ENCODE data around the gene ABCB6. TPM values are rescaled to one million over a fixed set of nuclear protein-coding genes. Genes with fewer than 3 reads are reported as not detected.
"Not testable (repeated sequence)": the region's sequence is repeated elsewhere in the genome, so short reads cannot be mapped to it uniquely, and the experiment has no call there.

ABCB6 gene
- total RNA-seq = 10 to 100 TPM; 16.9 to 33.1 (median 18.6) TPM

GRCh38 chr2:219218732-219219701, at the start of gene ABCB6:
ABCB6 (minus strand) TSS chr2:219218958; CDS start chr2:219218673, 285 bp downstream.
- peak within 1 kb of the TSS; percentile 26 for H3K4me3 ChIP-seq (ENCODE audit: low read depth, poor library complexity, severe bottlenecking)
- WGBS, 2 donors = 10 to 21% methylated on average over 36 to 70 of the region's 71 CpGs
- intact Hi-C loops (cut with DNase I; ENCODE audit: low total_unique reads) = no loop called here
- no peak for TF ChIP-seq POLR2A (IDR thresholded peaks at IDR 0.05)
- TF ChIP-seq, protein P1, sequence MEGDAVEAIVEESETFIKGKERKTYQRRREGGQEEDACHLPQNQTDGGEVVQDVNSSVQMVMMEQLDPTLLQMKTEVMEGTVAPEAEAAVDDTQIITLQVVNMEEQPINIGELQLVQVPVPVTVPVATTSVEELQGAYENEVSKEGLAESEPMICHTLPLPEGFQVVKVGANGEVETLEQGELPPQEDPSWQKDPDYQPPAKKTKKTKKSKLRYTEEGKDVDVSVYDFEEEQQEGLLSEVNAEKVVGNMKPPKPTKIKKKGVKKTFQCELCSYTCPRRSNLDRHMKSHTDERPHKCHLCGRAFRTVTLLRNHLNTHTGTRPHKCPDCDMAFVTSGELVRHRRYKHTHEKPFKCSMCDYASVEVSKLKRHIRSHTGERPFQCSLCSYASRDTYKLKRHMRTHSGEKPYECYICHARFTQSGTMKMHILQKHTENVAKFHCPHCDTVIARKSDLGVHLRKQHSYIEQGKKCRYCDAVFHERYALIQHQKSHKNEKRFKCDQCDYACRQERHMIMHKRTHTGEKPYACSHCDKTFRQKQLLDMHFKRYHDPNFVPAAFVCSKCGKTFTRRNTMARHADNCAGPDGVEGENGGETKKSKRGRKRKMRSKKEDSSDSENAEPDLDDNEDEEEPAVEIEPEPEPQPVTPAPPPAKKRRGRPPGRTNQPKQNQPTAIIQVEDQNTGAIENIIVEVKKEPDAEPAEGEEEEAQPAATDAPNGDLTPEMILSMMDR (IDR thresholded peaks at IDR 0.05) = no peak
- peak; percentile 97 to 99 for DNase-seq (ENCODE audit: low spot score in 2 of 2)

DNA sequence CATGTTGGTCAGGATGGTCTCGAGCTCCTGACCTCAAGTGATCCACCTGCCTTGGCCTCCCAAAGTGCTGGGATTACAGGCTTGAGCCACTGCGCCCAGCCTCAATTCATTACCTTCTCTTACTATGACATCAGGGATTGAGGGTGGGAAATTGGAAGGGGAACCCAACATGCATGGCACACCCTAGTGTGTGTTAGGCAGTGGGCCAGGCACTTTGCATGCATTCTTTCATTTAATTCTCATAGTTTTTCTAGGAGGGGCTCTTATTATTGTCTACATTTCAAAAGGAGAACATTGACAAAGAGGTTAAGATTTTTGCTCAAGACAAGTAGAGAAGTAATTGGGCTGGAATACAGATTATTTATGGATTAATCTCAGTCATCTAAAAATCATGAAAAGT, 49.5 kb upstream of the ABCB6 start:
- TF ChIP-seq, protein P1 (IDR thresholded peaks at IDR 0.05) = no peak
- no peak for TF ChIP-seq POLR2A (IDR thresholded peaks at IDR 0.05)
- no peak overlapping the region for H3K4me3 ChIP-seq (ENCODE audit: low read depth, poor library complexity, severe bottlenecking)
- WGBS, 2 donors = 77 to 80% methylated on average over 2 of the region's 2 CpGs
- intact Hi-C loops (cut with DNase I; ENCODE audit: low total_unique reads) = no loop called here
- DNase-seq (ENCODE audit: low spot score in 2 of 2) = no peak

DNA sequence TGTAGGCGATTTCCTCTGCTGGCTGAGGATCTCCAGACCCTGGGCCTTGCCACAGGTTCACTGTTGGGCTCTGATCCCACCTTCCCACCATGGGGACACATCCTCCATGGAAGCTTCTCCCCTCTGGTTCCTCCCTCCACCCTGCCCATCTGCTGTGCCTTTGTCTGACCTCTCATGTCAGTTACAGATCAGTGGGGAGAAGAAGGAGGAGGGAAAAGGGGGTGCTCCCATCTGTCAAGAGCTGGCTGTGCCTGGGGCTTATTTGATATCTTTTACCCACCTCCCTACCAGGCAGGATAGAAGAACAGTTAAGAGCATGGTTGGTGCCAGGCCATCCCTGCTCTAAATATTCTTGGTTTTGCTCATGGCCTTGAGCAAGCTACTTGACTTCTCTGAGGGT, 48.1 kb upstream of the ABCB6 start:
- TF ChIP-seq, protein P1 (IDR thresholded peaks at IDR 0.05) = no peak
- no peak for TF ChIP-seq POLR2A (IDR thresholded peaks at IDR 0.05)
- WGBS, 2 donors = 67 to 89% methylated on average over 1 of the region's 1 CpG
- no peak for DNase-seq (ENCODE audit: low spot score in 2 of 2)
- intact Hi-C loops (cut with DNase I; ENCODE audit: low total_unique reads) = no loop called here
- no peak overlapping the region for H3K4me3 ChIP-seq (ENCODE audit: low read depth, poor library complexity, severe bottlenecking)

GRCh38 chr2:219266232-219266631, 47.5 kb upstream of the ABCB6 start:
- no peak for DNase-seq (ENCODE audit: low spot score in 2 of 2)

DNA sequence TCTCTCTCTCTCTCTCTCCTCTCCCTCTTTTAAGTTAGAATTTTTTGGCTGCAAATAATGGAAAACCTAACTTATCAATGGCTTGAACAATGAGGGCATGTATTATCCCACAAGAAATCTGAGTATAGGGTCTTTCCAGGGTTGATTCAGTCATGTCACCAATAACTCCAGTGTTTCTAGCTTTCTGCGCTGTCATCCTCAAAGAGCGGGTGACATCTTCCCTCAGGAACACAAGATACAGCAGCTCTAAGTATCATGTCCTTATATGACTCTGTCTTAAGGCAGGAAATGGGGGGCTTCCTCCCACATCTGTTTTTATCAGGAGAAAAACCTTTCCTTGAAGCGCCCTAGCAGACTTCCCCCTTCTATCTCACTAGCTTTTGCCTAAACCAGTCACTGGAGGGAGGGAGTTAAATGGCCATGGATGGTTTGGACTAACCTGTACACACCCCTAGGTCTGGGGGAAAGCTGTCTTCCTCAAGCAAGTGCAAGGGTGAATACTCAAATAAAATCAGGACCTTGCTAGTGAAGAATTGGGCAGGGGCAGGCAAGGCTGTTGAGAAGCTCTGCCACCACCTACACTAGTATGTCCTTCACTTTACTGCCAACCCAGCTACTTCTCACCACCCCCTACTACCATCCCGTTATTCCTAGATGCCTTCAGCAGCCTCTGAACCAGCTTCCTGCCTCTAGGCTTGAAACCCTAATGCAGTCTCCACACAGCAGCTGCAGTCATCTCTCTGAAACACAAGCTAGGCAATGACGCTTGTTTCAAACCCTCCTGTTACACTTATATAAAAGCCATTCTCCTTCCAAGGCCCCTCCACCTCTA, 42.5 kb upstream of the ABCB6 start:
- WGBS, 2 donors = 68 to 73% methylated on average over 5 of the region's 5 CpGs
- intact Hi-C loops (cut with DNase I; ENCODE audit: low total_unique reads) = no loop called here
- no peak for DNase-seq (ENCODE audit: low spot score in 2 of 2)
- H3K4me3 ChIP-seq (ENCODE audit: low read depth, poor library complexity, severe bottlenecking) = no peak overlapping the region
- TF ChIP-seq, protein P1 (IDR thresholded peaks at IDR 0.05) = no peak
- no peak for TF ChIP-seq POLR2A (IDR thresholded peaks at IDR 0.05)

More at GRCh38 chr2:219266232-219266631, 47.5 kb upstream of the ABCB6 start:
- WGBS, 2 donors = 65 to 67% methylated on average over 4 to 5 of the region's 5 CpGs
- no peak for TF ChIP-seq POLR2A (IDR thresholded peaks at IDR 0.05)
- TF ChIP-seq, protein P1 (IDR thresholded peaks at IDR 0.05) = no peak
- intact Hi-C loops (cut with DNase I; ENCODE audit: low total_unique reads) = no loop called here
- H3K4me3 ChIP-seq (ENCODE audit: low read depth, poor library complexity, severe bottlenecking) = no peak overlapping the region

DNA sequence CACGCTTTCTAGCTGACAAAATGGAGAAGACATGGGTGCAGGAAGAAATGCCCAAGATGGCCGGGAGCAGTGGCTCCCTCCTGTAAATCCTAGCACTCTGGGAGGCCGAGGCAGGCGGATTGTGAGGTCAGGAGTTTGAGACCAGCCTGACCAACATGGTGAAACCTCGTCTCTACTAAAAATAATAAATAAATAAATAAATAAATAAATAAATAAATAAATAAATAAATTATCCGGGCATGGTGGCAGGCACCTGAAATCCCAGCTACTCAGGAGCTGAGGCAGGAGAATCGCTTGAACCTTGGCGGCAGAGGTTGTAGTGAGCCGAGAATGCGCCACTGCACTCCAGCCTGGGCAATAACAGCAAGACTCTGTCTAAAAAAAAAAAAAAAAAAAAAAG, 40.2 kb upstream of the ABCB6 start:
- DNase-seq (ENCODE audit: low spot score in 2 of 2); intact Hi-C loops (cut with DNase I; ENCODE audit: low total_unique reads); H3K4me3 ChIP-seq (ENCODE audit: low read depth, poor library complexity, severe bottlenecking): not testable (repeated sequence)
- WGBS, 2 donors = 86 to 88% methylated on average over 10 of the region's 10 CpGs
